ENCODE measurements around the gene CYRIA.

CYRIA gene

GRCh38 chr2:16683576-16683975, 17.9 kb upstream of the CYRIA start:
- no peak for TF ChIP-seq CTCF (IDR thresholded peaks at IDR 0.05; ENCODE audit: insufficient read depth, low read depth, low read length, missing control alignments)
- DNase-seq (ENCODE audit: low read depth) = no peak

GRCh38 chr2:16682431-16683118, 16.9 kb upstream of the CYRIA start:
- no peak overlapping the region for H3K4me3 ChIP-seq (ENCODE audit: low read depth, low read length)
- no peak for TF ChIP-seq CTCF (IDR thresholded peaks at IDR 0.05; ENCODE audit: insufficient read depth, low read depth, low read length, missing control alignments)
- DNase-seq (ENCODE audit: low read depth) = no peak

More at GRCh38 chr2:16683576-16683975, 17.9 kb upstream of the CYRIA start:
- no peak overlapping the region for H3K4me3 ChIP-seq (ENCODE audit: low read depth, low read length)

GRCh38 chr2:16680781-16681180, 15.1 kb upstream of the CYRIA start:
- no peak overlapping the region for H3K4me3 ChIP-seq (ENCODE audit: low read depth, low read length)
- DNase-seq (ENCODE audit: low read depth) = no peak
- no peak for TF ChIP-seq CTCF (IDR thresholded peaks at IDR 0.05; ENCODE audit: insufficient read depth, low read depth, low read length, missing control alignments)

- TF ChIP-seq CTCF (IDR thresholded peaks at IDR 0.05; ENCODE audit: insufficient read depth, low read depth, low read length, missing control alignments) = no peak
- DNase-seq (ENCODE audit: low read depth) = no peak
- H3K4me3 ChIP-seq (ENCODE audit: low read depth, low read length) = no peak overlapping the region
These were observed 14.7 kb upstream of the CYRIA start for GRCh38 chr2:16680304-16680703.

- TF ChIP-seq CTCF (IDR thresholded peaks at IDR 0.05; ENCODE audit: insufficient read depth, low read depth, low read length, missing control alignments) = no peak
- no peak for DNase-seq (ENCODE audit: low read depth)
- H3K4me3 ChIP-seq (ENCODE audit: low read depth, low read length) = no peak overlapping the region
These were observed 13.3 kb upstream of the CYRIA start for GRCh38 chr2:16678964-16679363.

- TF ChIP-seq CTCF (IDR thresholded peaks at IDR 0.05; ENCODE audit: insufficient read depth, low read depth, low read length, missing control alignments) = no peak
- no peak overlapping the region for H3K4me3 ChIP-seq (ENCODE audit: low read depth, low read length)
- DNase-seq (ENCODE audit: low read depth) = no peak
These were observed 12.2 kb upstream of the CYRIA start for GRCh38 chr2:16677875-16678274.

GRCh38 chr2:16675781-16676180, 10.1 kb upstream of the CYRIA start:
- no peak for TF ChIP-seq CTCF (IDR thresholded peaks at IDR 0.05; ENCODE audit: insufficient read depth, low read depth, low read length, missing control alignments)
- no peak for DNase-seq (ENCODE audit: low read depth)
- no peak overlapping the region for H3K4me3 ChIP-seq (ENCODE audit: low read depth, low read length)
